NCI-H748 treated with DMSO at 0.1 percent for 48 hours (cell line): ENCODE data around the gene LKAAEAR1.
A peak's percentile ranks its signal among the peaks of the same experiment; 100 is the strongest.

Experiments used
- DNase-seq: peaks from one replicate; lab custom pipeline; 2025; lab: John Stamatoyannopoulos, UW

Gene LKAAEAR1

DNA sequence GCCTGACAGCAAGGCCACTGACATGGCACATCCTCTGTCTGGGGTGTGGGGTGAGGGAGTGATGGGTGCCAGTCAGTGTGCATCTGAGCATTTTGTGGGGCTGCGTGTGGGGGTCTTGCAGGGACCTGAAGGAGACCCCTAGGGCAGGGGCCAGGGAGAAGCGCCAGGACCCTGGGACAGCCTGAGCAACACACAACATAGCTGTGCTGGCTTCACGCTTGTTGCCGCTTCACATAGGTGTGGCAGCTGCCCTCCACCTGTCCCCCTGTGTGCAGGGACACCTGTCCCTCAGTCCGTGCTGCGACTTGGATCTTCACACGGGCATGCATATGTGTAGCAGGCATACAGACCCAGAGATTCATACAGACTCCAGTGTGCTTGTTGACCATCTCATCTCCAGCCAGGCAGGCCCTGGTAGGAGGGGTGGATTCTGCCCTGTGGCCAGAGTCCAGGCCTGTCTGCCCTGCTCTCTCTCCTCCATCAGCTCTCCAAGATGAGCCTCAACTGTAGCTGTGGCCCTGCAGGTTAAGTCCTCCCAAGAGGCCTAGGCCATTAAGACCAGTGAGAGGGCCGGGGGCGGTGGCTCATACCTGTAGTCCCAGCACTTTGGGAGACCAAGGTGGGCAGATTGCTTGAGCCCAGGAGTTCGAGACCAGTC is 26.3 kb upstream of the LKAAEAR1 start:
- DNase-seq = no peak

DNA sequence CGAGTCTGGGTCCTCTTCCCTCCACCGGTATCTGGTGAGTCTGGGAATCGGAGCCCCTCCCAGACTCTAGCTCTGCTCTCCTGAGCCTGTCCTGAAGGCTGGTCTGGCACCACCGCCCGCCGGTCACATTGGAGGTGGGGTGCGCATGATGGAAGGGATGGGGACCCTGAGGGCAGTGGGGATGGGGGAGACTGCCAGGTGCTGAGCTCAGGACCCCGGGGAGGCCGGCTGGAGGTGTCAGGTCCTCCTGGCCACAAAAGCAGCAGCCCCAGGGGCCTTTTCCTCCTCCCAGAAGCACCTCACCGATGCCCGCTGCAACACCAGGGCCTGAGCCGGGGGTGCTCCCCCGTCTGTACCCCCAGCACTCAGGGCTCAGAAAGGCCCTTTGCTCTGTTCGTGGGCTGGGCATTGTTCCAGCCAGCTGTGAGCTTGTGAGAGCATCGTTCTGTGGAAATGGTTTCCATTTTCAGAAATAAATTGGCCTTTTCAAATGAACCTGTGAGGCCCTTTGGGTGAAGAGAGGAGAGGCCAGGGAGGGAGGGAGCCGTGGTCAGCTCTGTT is 25.7 kb upstream of the LKAAEAR1 start:
- DNase-seq = no peak

DNA sequence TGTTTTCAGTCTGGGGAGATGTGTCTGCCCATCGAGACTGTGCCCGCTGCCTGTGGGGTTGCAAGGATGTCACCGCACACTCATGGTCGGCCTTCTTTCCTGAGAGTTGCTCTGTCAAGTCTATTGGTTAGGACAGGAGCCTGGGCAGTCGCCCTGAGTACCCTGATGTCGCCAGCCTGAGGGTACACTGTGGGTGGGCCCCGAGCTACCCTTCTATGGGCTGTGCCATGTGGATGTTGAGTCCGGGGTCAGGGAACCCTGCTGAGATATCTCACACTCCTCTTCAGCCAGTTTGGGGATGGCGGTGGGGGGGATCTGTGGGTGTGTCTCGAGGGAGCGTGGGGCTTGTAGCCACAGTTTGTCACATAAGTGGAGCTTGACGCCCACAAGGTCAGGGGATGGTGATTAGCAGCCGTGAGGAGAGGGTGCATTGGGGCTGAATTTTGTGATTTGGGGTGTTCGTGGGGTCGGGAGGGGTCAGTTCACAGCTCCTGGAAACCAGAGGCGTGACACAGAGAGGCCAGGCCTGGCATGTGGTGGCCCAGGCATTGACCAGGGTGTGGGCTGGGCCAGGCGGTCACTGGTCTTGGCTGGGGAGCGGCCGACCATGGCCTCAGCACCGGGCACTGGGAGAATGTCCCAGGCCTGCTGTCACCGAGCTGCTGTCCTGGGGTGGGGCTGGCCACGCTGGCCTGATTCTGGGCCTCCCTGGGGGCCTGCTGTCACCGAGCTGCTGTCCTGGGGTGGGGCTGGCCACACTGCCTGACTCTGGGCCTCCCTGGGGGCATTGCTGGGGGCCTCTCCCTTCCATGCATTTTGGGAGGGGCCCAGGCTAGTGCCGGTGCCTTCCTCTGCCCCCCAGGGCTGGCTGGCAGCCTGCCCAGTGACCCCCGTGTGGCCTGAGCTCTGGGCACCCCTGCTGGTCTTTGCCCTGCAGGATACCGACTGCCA is 24.8 kb upstream of the LKAAEAR1 start:
- DNase-seq = no peak

DNA sequence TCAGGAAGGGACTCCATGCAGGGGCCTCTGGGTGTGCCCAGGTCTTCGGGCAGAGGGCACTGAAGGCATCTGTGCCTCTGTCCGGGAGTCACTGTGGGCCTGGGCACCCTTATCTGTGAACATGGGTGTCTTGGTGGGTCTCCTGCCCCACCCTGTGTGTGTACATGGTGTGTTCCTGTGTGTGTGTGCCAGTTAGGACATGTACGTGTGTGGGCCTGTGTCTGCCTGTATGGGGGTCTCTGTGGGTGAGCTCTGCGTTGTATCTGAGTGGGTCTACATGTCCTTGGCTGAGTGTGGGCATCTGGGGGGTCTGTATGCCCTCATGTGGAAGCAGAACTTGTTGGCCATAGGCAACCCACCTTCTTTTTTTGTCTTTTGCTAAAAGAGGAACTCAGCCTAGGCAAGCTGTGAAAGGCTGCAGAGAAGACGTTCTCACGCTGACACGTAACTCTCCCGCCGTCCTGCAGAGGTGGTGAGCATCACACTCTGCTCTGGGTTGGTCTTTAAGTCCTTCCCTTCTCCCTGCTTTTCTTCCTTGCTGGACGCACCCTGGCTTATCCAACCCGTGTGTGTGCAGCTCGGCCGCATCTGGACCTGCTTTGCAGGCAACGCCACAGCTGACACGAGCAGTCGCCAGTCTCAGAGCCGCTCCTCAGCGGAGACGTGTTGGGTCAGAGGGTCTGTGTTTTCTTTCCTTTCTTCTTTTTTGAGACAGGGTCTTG is 23.7 kb upstream of the LKAAEAR1 start:
- no peak for DNase-seq

DNA sequence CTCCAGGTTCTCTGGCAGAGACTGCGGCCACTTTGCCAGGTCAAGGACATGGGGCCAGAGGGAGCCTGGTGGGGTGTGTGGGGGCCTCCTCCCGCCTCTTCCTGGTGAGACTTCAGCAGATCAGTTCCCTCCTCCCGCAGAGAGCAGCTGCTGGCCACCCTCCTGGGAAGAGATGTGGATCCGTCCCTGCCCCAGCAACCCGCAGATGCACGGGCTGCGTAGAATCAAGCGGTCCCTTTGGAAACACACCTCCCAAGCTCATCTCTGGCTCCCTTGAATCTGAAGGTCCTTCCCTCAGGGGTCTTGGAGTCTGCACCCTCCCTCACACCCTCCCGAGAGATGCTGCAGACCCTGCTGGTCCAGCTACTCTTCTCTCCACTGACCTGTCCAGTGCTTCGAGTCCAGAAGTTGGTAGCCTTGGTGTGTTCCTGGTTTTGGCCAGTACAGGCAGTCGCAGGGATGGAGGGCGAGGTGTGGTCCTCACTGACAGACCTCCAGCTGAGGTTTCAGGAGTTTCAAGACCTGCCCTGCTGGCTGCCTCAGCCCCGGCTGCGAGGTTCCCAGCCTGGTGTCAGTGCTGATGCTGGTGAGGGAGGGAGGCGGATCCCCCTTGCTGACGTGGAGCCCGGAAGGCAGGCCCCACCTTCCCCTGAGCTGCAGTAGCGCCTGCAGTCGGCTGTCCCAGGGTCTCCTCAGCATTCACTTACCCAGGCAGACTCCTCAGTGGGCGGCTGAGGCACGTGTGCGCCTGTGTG is 23.0 kb upstream of the LKAAEAR1 start, which contains the start of gene NPBWR2:
Gene NPBWR2 (minus strand): TSS at position 585 of the 755 bp plus-strand sequence. CDS start 734 bp downstream, outside the sequence.
- DNase-seq = no peak

DNA sequence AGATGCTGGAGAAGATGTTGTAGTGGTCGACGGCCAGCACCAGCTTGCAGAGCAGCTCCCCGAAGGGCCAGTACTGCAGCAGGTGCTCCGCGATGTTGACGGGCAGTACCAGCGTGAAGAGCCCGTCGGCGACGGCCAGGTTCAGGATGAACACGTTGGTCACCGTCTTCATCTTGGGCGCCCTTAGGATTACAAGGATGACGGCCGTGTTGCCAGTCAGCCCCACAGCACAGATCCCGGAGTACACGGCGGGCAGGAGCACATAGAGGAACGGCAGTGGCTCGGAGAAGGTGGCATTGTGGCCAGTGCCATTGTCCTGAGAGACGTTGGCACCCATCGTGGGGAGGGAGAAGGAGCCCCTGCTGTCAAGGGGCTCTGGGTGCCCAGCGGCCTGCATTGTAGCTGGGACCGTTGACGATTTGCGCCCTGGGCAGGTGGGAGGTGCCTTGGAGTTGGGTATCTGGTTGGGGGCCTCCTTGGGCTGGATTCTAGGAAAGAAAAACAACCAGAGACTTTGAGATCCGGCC is 22.3 kb upstream of the LKAAEAR1 start:
- DNase-seq = no peak

DNA sequence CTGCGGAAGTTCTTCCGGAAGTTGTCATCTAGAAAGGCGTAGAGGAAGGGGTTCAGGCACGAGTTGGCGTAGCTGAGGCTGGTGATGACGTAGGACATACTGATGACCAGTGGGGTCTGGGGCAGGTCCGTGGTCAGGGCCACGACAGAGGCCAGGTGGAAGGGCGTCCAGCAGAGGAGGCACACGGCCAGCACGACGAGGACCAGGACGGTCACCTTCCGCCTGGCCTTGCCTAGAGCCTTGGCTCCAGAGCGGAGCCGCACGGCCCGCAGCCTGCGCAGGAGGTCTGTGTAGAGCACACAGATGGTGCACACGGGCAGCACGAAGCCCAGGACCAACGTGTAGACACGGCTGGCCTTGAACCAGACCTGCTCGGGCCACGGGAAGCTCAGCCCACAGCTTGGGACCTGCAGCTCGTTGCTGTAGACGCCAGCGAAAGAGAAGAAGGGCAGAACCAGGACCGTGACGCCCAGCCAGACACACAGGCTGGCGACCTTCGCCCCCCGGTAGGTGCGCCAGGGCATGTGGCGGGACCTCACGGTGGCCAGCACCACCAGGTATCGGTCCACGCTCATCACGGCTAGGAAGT is 21.7 kb upstream of the LKAAEAR1 start:
- DNase-seq = no peak

DNA sequence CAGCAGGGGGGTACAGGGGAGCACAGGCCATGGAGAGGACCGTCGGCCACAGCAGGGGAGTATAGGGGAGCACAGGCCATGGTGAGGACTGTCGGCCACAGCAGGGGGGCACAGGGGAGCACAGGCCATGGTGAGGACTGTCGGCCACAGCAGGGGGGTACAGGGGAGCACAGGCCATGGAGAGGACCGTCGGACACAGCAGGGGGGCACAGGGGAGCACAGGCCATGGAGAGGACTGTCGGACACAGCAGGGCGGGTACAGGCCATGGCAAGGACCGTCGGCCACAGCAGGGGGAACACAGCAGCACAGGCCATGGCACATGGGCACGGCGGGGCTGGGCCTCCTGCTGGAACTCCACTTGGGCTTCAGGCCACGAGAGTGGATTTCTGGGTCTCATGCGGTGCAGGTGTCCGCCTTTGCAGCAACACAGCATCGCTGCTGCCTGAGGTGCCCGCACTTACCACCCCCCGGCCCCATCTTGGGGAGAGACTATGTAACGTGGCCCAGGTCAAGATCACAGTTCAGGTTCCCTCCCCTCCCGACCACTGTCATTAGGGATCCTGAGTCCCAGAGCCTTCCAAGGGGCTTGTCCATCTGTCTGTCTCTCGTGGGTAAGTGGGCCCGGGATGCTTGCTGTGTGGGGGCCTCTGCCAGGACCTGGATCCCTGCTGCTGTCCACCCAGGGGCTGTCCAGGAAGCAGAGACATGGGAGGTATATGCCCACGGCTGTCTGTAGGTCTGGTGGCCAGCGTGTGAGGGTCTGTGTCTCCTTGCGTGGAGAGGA is 20.7 kb upstream of the LKAAEAR1 start:
- no peak for DNase-seq

DNA sequence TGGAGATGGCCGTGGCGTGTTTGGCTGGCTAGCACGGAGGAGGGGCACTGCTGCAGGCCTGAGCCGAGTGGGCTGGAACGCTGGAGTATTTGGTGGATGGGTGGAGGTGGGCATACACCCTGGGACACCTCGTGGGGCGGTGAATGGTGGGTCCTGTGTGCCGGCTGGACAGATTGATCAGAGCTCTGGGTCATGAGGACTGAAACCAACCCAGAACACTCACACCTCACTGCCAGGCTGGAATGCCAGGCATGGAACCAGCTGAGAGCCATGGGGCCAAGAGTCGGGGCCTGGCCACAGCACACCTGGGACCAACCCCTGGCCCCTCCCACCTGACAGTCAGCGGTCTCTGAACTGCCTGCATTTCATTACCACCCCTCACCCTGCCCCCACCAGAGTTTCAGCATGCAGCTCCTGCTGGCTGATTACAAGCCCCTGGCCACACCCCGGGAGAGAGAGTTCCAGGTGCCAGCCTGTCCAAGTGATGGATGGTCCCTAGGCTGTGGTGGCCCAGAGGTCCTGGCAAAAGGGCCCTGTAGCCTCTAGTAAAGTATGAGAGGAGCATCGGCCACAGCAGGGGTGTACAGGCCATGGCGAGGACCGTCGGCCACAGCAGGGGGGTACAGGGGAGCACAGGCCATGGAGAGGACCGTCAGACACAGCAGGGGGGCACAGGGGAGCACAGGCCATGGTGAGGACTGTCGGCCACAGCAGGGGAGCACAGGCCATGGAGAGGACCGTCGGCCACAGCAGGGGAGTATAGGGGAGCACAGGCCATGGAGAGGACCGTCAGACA is 19.9 kb upstream of the LKAAEAR1 start:
- DNase-seq = no peak

DNA sequence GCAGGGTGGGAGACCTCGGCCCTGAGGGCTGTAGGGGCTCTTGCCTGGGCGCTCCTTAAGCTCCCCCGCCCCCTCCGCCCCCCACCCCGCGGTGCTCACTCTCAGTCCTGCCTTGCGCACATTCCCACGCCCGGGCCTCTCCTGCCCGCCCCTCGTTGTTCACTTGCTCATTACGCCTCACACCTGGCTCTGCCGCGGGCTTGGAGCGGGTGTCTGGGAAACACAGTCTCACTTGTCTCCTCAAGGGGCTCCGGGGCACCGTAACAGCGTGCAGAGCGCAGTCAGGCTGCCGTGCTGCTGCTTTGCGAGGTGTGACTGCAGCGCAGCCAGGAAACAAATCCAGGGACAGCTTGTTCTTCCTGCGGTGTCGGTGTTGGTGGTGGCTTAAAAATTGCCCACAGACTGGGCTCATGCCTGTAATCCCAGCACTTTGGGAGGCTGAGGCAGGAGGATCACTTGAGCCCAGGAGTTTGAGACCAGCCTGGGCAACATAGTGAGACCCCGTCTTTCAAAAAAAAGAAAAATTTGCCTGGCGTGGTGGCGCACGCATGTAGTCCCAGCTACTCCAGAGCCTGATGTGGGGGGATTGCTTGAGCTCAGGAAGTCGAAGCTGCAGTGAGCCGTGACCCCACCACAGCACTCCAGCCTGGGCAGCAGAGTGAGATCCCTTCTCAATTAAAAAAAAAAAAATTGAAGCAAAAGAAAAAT is 18.6 kb upstream of the LKAAEAR1 start:
- peak; percentile 23 for DNase-seq

DNA sequence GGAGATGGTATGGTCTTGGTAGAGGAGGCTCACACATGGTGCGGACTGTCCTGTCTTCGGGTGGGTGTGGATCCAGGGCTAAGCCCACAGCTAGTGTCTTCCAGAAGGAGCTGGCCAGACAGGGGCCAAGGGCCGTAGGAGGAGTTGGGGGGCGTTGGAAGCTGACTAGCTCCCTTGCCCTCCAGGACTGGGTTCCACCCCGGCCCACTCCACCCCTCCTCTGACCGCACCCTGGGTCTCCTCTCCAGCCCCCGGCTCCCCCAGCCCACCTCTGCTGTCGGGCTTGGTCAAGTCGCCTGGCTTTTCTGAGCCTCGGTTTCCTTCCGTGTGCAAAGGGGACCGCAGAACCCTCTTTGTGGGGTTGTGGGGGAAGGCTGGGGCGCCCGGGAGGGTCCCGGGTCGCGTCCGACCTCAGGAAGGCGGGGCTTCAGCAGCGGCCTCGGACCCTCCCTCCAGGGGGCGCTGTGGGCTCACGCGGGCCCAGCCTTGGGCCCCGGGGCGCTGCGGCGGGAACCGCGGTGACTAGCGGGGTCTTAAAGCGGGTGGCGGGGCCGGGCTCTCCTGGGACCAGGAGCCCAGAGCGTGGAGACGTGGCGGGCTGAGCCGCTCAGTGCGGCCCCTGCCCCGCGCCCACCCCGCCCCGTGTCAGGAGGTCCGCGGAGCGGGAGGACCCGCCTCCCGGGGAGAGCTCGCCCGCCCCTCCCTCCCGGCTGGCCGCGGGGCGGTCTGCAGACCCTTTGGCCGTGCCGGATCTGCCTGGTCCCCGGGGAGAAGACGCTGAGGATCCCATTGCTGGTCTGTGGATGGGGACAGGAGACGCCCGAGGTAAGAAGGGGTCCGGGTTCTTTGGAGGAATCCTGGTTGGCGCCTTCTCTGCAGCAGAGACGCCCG is 17.8 kb upstream of the LKAAEAR1 start:
- peak; percentile 6 for DNase-seq

DNA sequence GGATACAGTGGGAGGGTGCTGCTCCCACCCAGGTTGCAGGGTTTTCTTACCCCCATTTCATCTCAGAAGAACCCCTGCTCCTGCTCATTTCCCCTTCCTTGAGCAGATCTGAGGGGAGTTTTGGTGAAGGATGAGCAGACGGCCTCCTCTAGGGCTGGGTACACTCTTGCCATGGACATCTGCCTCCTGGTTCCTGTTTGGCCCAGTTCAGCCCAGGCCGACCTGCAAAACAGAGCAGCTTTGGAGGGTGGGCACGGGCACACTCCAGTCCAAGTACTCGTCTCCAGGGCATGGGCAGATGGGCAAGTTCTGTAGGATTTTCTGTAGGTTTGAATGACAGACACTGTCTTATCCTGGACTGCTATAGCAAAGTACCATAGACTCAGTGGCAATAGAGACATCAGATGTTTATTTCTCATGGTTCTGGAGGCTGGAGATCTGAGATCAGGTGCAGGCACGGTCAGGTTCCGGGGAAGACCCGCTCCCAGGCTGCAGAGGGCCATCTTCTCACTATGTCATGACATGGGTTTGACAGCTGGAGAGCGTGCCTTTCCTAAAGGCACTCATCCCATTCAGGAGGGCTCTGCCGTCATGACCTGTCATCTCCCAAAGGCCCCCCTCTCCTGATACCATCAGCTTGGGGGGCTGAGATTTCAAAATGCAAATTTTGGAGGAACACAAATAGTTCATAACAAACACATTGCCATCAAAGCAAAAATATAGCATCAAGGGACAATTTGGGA is 16.9 kb upstream of the LKAAEAR1 start:
- DNase-seq = no peak

DNA sequence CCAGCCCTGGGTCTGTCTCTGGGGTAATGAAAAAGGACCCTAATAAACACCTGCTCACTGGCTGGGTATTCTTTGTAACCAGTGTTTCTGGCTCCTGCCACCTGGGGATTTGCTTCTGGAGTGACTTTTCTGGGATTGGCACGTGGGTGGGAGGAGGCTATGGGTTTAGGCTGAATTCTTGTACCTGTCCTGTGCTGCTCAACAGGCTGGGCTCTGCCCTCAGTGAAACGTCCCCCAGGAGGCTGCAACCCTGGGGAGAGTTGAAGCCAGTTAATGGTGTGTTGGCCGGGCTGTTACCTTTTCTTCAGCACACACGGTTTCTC is 16.3 kb upstream of the LKAAEAR1 start:
- no peak for DNase-seq

DNA sequence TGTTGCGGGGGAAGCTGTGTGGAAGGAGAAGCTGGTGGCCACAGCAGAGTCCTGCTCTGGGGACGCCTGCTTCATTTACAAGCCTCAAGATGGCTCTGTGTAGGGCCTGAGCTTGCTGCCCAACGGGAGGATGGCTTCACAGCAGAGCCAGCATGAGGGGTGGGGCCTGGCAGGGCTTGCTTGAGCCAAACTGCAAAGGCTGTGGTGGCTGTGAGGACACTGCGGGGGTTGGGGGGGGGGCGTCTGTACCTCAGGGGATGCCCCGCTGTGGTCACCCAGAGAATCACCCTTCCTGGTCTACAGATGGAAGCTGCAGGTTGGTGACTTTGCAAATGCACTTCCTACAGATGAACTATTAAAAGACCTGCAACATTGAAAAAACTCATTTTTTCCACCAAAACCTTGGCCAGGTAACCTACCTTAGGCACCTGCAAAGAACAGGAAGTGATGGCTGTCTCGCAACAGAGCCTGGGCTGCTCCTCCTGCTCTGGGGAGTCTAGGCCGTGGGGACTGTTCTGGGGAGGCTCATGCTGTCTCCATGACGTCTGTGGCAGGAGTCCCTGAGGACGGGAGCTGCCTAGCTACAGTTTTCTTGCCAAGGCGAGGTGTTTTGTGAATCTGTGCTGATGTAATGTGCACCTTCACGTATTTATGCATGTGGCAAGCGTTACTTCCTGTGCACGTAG is 15.8 kb upstream of the LKAAEAR1 start:
- no peak for DNase-seq

DNA sequence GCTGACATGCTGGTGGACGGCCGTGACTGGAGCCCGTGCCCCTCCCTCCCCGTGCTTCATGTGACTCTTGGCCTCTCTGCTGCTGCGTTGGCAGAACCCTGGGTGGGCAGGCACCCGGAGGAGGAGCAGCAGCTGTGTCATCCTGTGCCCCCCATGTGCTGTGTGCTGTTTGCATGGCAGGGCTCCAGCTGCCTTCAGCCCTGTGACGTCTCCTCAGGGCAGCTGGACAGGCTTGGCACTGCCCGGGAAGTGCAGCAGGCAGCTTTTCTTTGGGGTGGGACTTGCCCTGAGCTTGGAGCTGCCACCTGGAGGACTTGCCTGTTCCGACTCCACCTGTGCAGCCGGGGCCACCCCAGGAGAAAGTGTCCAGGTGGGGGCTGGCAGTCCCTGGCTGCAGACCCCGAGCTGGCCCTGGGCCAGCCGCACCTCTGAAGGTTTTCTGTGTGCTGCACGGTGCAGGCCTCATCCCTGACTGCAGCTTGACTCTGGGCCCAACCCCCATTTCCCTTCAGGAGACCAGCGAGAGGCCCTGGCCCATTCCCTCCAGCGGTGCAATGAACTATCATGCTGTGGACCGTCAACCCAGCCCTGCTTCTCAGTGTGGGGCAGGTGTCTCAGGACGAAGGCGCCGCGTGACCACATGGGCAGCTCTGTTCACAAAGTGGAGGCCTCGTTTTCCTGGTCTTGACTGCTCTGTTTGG is 15.0 kb upstream of the LKAAEAR1 start:
- no peak for DNase-seq
